Measurements from ENCODE around the gene TPT1. TPM values are rescaled to one million over a fixed set of nuclear protein-coding genes. Genes with fewer than 3 reads are reported as not detected.

Gene TPT1
- total and polyA plus RNA-seq, 2 donors (not counting 1 experiment from before 2014, with no cell fraction given) = 2,507 to 4,871 TPM

- peaks cover 32% of the 10 kb centered on the region for H3K4me1 Mint-ChIP-seq
Measured at GRCh38 chr13:45370922-45371406, 30.0 kb upstream of the TPT1 start.

GRCh38 chr13:45369116-45369515, 28.1 kb upstream of the TPT1 start:
- no peak overlapping the region for H3K4me3 Mint-ChIP-seq
- intact Hi-C loops (cut with micrococcal nuclease) = no loop called here
- peaks cover 32% of the 10 kb centered on the region for H3K4me1 Mint-ChIP-seq
- Histone ChIP-seq H3K4me3 (ENCODE audit: control extremely low read depth in 1 of 5, extremely low read depth in 1 of 5, insufficient read depth in 1 of 5, low read depth in 2 of 5, low read length in 4 of 5) (no peak overlapping the region), H3K9me3 (ENCODE audit: control extremely low read depth in 1 of 3, control insufficient read depth in 2 of 3, insufficient read depth in 1 of 3, low read length in 2 of 3) (peaks cover 0 to 4% (median 0%) of the 10 kb centered on the region in 3 donors), H2AFZ (ENCODE audit: insufficient read depth, low read depth, low read length, poor library complexity, severe bottlenecking) (no peak overlapping the region), H3K4me2 (replicated peaks; ENCODE audit: low read depth, low read length, poor library complexity, severe bottlenecking) (no peak overlapping the region), H3K4me1 (ENCODE audit: control insufficient read depth in 2 of 2, insufficient read depth in 2 of 2, low read length in 2 of 2) (peaks cover 13 to 24% of the 10 kb centered on the region in 2 donors), H3K27ac (ENCODE audit: low read length in 2 of 2) (no peak overlapping the region), H4K20me1 (ENCODE audit: control insufficient read depth, insufficient read depth, low read length, poor library complexity, severe bottlenecking) (no peaks in the 10 kb centered on the region), H3K27me3 (replicated peaks in 1 of 4; ENCODE audit: control extremely low read depth in 1 of 4, control insufficient read depth in 3 of 4, insufficient read depth in 4 of 4, low read length in 3 of 4) (no peaks in the 10 kb centered on the region), H3K9ac (ENCODE audit: low read length) (no peak overlapping the region), H3K36me3 (replicated peaks in 1 of 2; ENCODE audit: control extremely low read depth in 1 of 2, control insufficient read depth in 1 of 2, extremely low read depth in 1 of 2, insufficient read depth in 2 of 2, low read length in 1 of 2) (peaks cover 0 to 5% of the 10 kb centered on the region in 2 experiments), H3K79me2 (ENCODE audit: control insufficient read depth, insufficient read depth, low read length) (peaks cover 4% of the 10 kb centered on the region)
- no peak for TF ChIP-seq EZH2 (IDR thresholded peaks at IDR 0.05; ENCODE audit: borderline replicate concordance, insufficient read depth, low read depth, low read length, poor library complexity, severe bottlenecking)
- TF ChIP-seq, protein P1, sequence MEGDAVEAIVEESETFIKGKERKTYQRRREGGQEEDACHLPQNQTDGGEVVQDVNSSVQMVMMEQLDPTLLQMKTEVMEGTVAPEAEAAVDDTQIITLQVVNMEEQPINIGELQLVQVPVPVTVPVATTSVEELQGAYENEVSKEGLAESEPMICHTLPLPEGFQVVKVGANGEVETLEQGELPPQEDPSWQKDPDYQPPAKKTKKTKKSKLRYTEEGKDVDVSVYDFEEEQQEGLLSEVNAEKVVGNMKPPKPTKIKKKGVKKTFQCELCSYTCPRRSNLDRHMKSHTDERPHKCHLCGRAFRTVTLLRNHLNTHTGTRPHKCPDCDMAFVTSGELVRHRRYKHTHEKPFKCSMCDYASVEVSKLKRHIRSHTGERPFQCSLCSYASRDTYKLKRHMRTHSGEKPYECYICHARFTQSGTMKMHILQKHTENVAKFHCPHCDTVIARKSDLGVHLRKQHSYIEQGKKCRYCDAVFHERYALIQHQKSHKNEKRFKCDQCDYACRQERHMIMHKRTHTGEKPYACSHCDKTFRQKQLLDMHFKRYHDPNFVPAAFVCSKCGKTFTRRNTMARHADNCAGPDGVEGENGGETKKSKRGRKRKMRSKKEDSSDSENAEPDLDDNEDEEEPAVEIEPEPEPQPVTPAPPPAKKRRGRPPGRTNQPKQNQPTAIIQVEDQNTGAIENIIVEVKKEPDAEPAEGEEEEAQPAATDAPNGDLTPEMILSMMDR (IDR thresholded peaks at IDR 0.05) = no peak
- H3K27ac Mint-ChIP-seq = peak overlapping the region; percentile 34
- CTCF ChIA-PET = interaction anchor here (1.0 to 4.7 kb wide), 7 partner anchors 13 to 121 kb away, joined by 3 to 40 read pairs (median 9); partner anchors contain the start of gene TPT1
- ATAC-seq (ENCODE audit: low read depth) = no peak
- 94% methylated on average over 3 of the region's 4 CpGs for WGBS (ENCODE audit: insufficient coverage)
- H3K27me3 Mint-ChIP-seq = no peaks in the 10 kb centered on the region
- POLR2A ChIA-PET = no interaction called here
- DNase-seq = no peak
- no peaks in the 10 kb centered on the region for H3K9me3 Mint-ChIP-seq (ENCODE audit: insufficient read depth)

More at GRCh38 chr13:45370922-45371406, 30.0 kb upstream of the TPT1 start:
- H3K4me3 Mint-ChIP-seq = no peak overlapping the region
- WGBS (ENCODE audit: insufficient coverage) = 15% methylated on average over 24 of the region's 30 CpGs
- no peak overlapping the region for H3K27ac Mint-ChIP-seq
- H3K27ac ChIP-seq (ENCODE audit: low read length in 2 of 2) = no peak overlapping the region
- ChIA-PET CTCF (interaction anchor here (0.5 to 4.7 kb wide), 29 partner anchors 12 to 1181 kb away, joined by 3 to 40 read pairs (median 4); partner anchors contain the start of genes COG3 and TPT1), POLR2A (interaction anchor here (0.6 to 1.5 kb wide), 2 partner anchors 30 to 45 kb away, joined by 4 to 5 read pairs; partner anchors contain the start of gene TPT1)
- DNase-seq = peak; percentile 67
- no peak overlapping the region for H3K9ac ChIP-seq (ENCODE audit: low read length)
- intact Hi-C loops (cut with micrococcal nuclease) = loop anchor here (5.0 kb wide), 1 partner anchor 121 kb away; no protein-coding TSS in a partner anchor
- peak overlapping the region; percentile 64 for H3K4me2 ChIP-seq (replicated peaks; ENCODE audit: low read depth, low read length, poor library complexity, severe bottlenecking)
- no peak overlapping the region for H3K4me3 ChIP-seq (ENCODE audit: control extremely low read depth in 1 of 5, extremely low read depth in 1 of 5, insufficient read depth in 1 of 5, low read depth in 2 of 5, low read length in 4 of 5)
- H3K4me1 ChIP-seq (ENCODE audit: control insufficient read depth in 2 of 2, insufficient read depth in 2 of 2, low read length in 2 of 2) = peaks cover 13 to 24% of the 10 kb centered on the region in 2 donors
- TF ChIP-seq, protein P1 (IDR thresholded peaks at IDR 0.05) = peak; percentile 92
- no peak for TF ChIP-seq EZH2 (IDR thresholded peaks at IDR 0.05; ENCODE audit: borderline replicate concordance, insufficient read depth, low read depth, low read length, poor library complexity, severe bottlenecking)
- no peaks in the 10 kb centered on the region for H3K9me3 Mint-ChIP-seq (ENCODE audit: insufficient read depth)
- no peaks in the 10 kb centered on the region for H3K27me3 Mint-ChIP-seq
- peak; percentile 16 for ATAC-seq (ENCODE audit: low read depth)
- no peak overlapping the region for H2AFZ ChIP-seq (ENCODE audit: insufficient read depth, low read depth, low read length, poor library complexity, severe bottlenecking)
- no peaks in the 10 kb centered on the region for H4K20me1 ChIP-seq (ENCODE audit: control insufficient read depth, insufficient read depth, low read length, poor library complexity, severe bottlenecking)
- no peaks in the 10 kb centered on the region for H3K27me3 ChIP-seq (replicated peaks in 1 of 4; ENCODE audit: control extremely low read depth in 1 of 4, control insufficient read depth in 3 of 4, insufficient read depth in 4 of 4, low read length in 3 of 4)
- no peaks in the 10 kb centered on the region for H3K9me3 ChIP-seq (ENCODE audit: control extremely low read depth in 1 of 3, control insufficient read depth in 2 of 3, insufficient read depth in 1 of 3, low read length in 2 of 3)
- peaks cover 0 to 3% of the 10 kb centered on the region in 2 experiments for H3K36me3 ChIP-seq (replicated peaks in 1 of 2; ENCODE audit: control extremely low read depth in 1 of 2, control insufficient read depth in 1 of 2, extremely low read depth in 1 of 2, insufficient read depth in 2 of 2, low read length in 1 of 2)
- peaks cover 4% of the 10 kb centered on the region for H3K79me2 ChIP-seq (ENCODE audit: control insufficient read depth, insufficient read depth, low read length)
